ENCODE measurements around the gene MACROD2. TPM values are rescaled to one million over a fixed set of nuclear protein-coding genes. Genes with fewer than 3 reads are reported as not detected.

Gene MACROD2
- total RNA-seq, 1 donor from 2014 or later = 2.4 TPM

DNA sequence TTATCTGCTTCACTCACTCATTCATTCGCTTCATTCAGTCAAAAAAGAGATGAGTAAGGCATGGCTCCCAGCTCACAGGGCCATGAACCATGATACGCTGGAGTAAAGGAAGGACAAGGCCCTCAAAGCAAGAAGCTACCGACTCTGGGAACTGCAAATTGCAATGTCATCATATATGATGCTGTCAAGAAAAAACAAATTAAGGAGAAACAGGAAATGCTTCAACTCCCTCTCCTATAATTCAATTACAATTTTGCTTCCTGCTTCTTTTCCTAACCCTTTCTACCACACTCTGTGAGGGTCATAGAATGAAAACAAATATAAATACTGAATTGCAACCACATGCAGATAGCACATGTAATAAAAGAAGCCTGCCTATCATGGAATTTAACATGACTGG lies 1067.8 kb downstream of the MACROD2 start:
- no peaks in the 10 kb centered on the region for H3K4me1 ChIP-seq (ENCODE audit: insufficient read depth, low read length)
- no peak overlapping the region for H2AFZ ChIP-seq (ENCODE audit: low read depth, low read length)
- H3K9ac ChIP-seq (ENCODE audit: low read length) = no peak overlapping the region
- H4K20me1 ChIP-seq (ENCODE audit: insufficient read depth, low read length) = no peaks in the 10 kb centered on the region
- FAIRE-seq (no peak), DNase-seq (ENCODE audit: low read depth) (no peak)
- Mint-ChIP-seq H3K4me1 (ENCODE audit: low read depth, unreplicated experiment) (no peaks in the 10 kb centered on the region), H3K27ac (ENCODE audit: unreplicated experiment) (no peak overlapping the region), H3K36me3 (ENCODE audit: low read depth, unreplicated experiment) (no peaks in the 10 kb centered on the region), H3K27me3 (ENCODE audit: low read depth, unreplicated experiment) (peaks cover 8% of the 10 kb centered on the region), H3K9me3 (ENCODE audit: unreplicated experiment) (peaks cover 3% of the 10 kb centered on the region), H3K4me3 (ENCODE audit: unreplicated experiment) (no peak overlapping the region)
- H3K4me2 ChIP-seq (ENCODE audit: low read length) = no peak overlapping the region
- TF ChIP-seq EZH2 (IDR thresholded peaks at IDR 0.05; ENCODE audit: insufficient read depth, low read length) = no peak
- TF ChIP-seq, protein P1, sequence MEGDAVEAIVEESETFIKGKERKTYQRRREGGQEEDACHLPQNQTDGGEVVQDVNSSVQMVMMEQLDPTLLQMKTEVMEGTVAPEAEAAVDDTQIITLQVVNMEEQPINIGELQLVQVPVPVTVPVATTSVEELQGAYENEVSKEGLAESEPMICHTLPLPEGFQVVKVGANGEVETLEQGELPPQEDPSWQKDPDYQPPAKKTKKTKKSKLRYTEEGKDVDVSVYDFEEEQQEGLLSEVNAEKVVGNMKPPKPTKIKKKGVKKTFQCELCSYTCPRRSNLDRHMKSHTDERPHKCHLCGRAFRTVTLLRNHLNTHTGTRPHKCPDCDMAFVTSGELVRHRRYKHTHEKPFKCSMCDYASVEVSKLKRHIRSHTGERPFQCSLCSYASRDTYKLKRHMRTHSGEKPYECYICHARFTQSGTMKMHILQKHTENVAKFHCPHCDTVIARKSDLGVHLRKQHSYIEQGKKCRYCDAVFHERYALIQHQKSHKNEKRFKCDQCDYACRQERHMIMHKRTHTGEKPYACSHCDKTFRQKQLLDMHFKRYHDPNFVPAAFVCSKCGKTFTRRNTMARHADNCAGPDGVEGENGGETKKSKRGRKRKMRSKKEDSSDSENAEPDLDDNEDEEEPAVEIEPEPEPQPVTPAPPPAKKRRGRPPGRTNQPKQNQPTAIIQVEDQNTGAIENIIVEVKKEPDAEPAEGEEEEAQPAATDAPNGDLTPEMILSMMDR (IDR thresholded peaks at IDR 0.05; ENCODE audit: insufficient read depth, low read depth, low read length) = no peak
- H3K4me3 ChIP-seq (ENCODE audit: insufficient read depth, low read depth, low read length) = no peak overlapping the region
- H3K27ac ChIP-seq (ENCODE audit: low read depth, low read length) = no peak overlapping the region
- no peaks in the 10 kb centered on the region for H3K36me3 ChIP-seq (ENCODE audit: insufficient read depth, low read length)
- no peaks in the 10 kb centered on the region for H3K79me2 ChIP-seq (ENCODE audit: insufficient read depth, low read length)
- H3K27me3 ChIP-seq (ENCODE audit: insufficient read depth, low read length) = no peaks in the 10 kb centered on the region
- no peaks in the 10 kb centered on the region for H3K9me3 ChIP-seq (ENCODE audit: insufficient read depth, low read depth, low read length)

DNA sequence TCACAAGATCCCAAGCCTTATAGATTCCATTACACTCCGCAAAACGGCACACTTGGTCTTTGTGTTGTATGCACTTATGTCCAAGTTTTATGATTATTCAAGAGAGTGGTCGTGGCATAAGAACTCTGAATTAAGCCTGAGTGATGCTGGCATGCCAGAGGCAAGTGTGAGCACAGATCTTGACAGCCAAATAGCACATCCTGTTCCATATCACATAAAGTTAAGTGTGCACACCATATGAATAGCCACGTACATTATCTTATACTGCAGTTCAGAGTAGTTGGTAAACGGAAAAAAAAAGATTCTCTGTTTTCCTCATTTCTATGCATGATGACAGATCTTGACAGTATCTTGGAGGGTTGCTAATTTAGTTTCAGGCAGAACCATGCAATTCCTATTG lies 1069.4 kb downstream of the MACROD2 start:
- Histone ChIP-seq H3K9ac (ENCODE audit: low read length) (no peak overlapping the region), H3K4me1 (ENCODE audit: insufficient read depth, low read length) (no peaks in the 10 kb centered on the region), H4K20me1 (ENCODE audit: insufficient read depth, low read length) (no peaks in the 10 kb centered on the region), H3K4me3 (ENCODE audit: insufficient read depth, low read depth, low read length) (no peak overlapping the region), H3K79me2 (ENCODE audit: insufficient read depth, low read length) (no peaks in the 10 kb centered on the region), H3K27ac (ENCODE audit: low read depth, low read length) (no peak overlapping the region), H2AFZ (ENCODE audit: low read depth, low read length) (no peak overlapping the region), H3K9me3 (ENCODE audit: insufficient read depth, low read depth, low read length) (no peaks in the 10 kb centered on the region), H3K4me2 (ENCODE audit: low read length) (no peak overlapping the region), H3K36me3 (ENCODE audit: insufficient read depth, low read length) (no peaks in the 10 kb centered on the region), H3K27me3 (ENCODE audit: insufficient read depth, low read length) (no peaks in the 10 kb centered on the region)
- no peaks in the 10 kb centered on the region for H3K36me3 Mint-ChIP-seq (ENCODE audit: low read depth, unreplicated experiment)
- H3K9me3 Mint-ChIP-seq (ENCODE audit: unreplicated experiment) = peaks cover 3% of the 10 kb centered on the region
- no peak for TF ChIP-seq EZH2 (IDR thresholded peaks at IDR 0.05; ENCODE audit: insufficient read depth, low read length)
- TF ChIP-seq, protein P1 (IDR thresholded peaks at IDR 0.05; ENCODE audit: insufficient read depth, low read depth, low read length) = no peak
- FAIRE-seq = no peak
- no peak for DNase-seq (ENCODE audit: low read depth)
- no peak overlapping the region for H3K4me3 Mint-ChIP-seq (ENCODE audit: unreplicated experiment)
- no peaks in the 10 kb centered on the region for H3K4me1 Mint-ChIP-seq (ENCODE audit: low read depth, unreplicated experiment)
- no peak overlapping the region for H3K27ac Mint-ChIP-seq (ENCODE audit: unreplicated experiment)
- H3K27me3 Mint-ChIP-seq (ENCODE audit: low read depth, unreplicated experiment) = peaks cover 8% of the 10 kb centered on the region

DNA sequence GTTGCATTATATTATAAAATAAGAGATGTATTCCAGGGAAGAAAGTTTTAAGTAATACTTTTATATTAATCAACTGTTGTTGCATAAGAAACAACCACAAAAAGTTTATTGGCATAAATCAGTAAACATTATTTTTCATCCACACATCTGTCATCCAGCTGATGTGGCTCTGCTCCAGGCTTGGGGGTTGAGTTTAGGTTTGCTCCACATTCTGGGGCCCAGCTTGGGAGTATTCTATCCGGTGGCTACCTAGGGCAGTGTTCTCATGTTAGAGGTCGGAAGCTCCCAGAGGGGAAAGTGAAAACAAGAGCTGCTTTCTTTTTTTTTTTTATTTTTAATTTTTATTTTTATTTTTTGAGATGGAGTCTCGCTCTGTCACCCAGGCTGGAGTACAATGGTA lies 1070.5 kb downstream of the MACROD2 start:
- Mint-ChIP-seq H3K9me3 (ENCODE audit: unreplicated experiment) (no peaks in the 10 kb centered on the region), H3K27me3 (ENCODE audit: low read depth, unreplicated experiment) (peaks cover 3% of the 10 kb centered on the region), H3K4me1 (ENCODE audit: low read depth, unreplicated experiment) (no peaks in the 10 kb centered on the region), H3K4me3 (ENCODE audit: unreplicated experiment) (no peak overlapping the region), H3K36me3 (ENCODE audit: low read depth, unreplicated experiment) (peaks cover 2% of the 10 kb centered on the region), H3K27ac (ENCODE audit: unreplicated experiment) (no peak overlapping the region)
- H2AFZ ChIP-seq (ENCODE audit: low read depth, low read length) = no peak overlapping the region
- no peak for TF ChIP-seq EZH2 (IDR thresholded peaks at IDR 0.05; ENCODE audit: insufficient read depth, low read length)
- TF ChIP-seq, protein P1 (IDR thresholded peaks at IDR 0.05; ENCODE audit: insufficient read depth, low read depth, low read length) = no peak
- DNase-seq (ENCODE audit: low read depth) (no peak), FAIRE-seq (no peak)
- H3K4me2 ChIP-seq (ENCODE audit: low read length) = no peak overlapping the region
- H3K27me3 ChIP-seq (ENCODE audit: insufficient read depth, low read length) = no peaks in the 10 kb centered on the region
- H3K9me3 ChIP-seq (ENCODE audit: insufficient read depth, low read depth, low read length) = no peaks in the 10 kb centered on the region
- H3K79me2 ChIP-seq (ENCODE audit: insufficient read depth, low read length) = no peaks in the 10 kb centered on the region
- H3K4me3 ChIP-seq (ENCODE audit: insufficient read depth, low read depth, low read length) = no peak overlapping the region
- no peaks in the 10 kb centered on the region for H3K36me3 ChIP-seq (ENCODE audit: insufficient read depth, low read length)
- H3K9ac ChIP-seq (ENCODE audit: low read length) = no peak overlapping the region
- H4K20me1 ChIP-seq (ENCODE audit: insufficient read depth, low read length) = no peaks in the 10 kb centered on the region
- H3K27ac ChIP-seq (ENCODE audit: low read depth, low read length) = no peak overlapping the region
- no peaks in the 10 kb centered on the region for H3K4me1 ChIP-seq (ENCODE audit: insufficient read depth, low read length)
